K562 (cell line): Measurements from ENCODE around the gene COX7A1. TPM values are rescaled to one million over a fixed set of nuclear protein-coding genes. Genes with fewer than 3 reads are reported as not detected.

Experiments
- BRD4 ChIP-seq: fragments of 200-600 bp; sonication (generic); IDR thresholded peaks from 2 replicates; pipeline ENCODE4 v1.6.1; 2017; ENCODE audit warnings: inconsistent platforms
- DIDO1 ChIP-seq: fragments of 450-650 bp; IDR thresholded peaks from 2 replicates; pipeline ENCODE4 v1.6.1; 2016; ENCODE audit warnings: low read depth, missing biosample characterization, missing genetic modification characterization
- ETS2 ChIP-seq: IDR thresholded peaks from 2 replicates; pipeline ENCODE4 v1.6.1; 2016; ENCODE audit warnings: borderline replicate concordance, missing genetic modification characterization, mild to moderate bottlenecking, moderate library complexity, missing compliant biosample characterization; ENCODE audit not compliant: poor library complexity, severe bottlenecking
- GTF2E2 ChIP-seq: fragments of 200-800 bp; sonication (Bioruptor generic); IDR thresholded peaks from 2 replicates; pipeline ENCODE4 v1.6.1; 2016; ENCODE audit warnings: missing genetic modification characterization, missing compliant biosample characterization
- HDAC6 ChIP-seq: IDR thresholded peaks from 2 replicates; pipeline ENCODE4 v1.6.1; 2012; ENCODE audit warnings: low read depth, mild to moderate bottlenecking, control low read depth, inconsistent platforms, low read length, moderate library complexity
- KAT2B ChIP-seq: IDR thresholded peaks from one replicate; pipeline ENCODE4 v1.6.1; 2012; ENCODE audit warnings: low read depth, mild to moderate bottlenecking, control low read depth, inconsistent platforms, low read length, moderate library complexity
- KLF1 ChIP-seq: fragments of 450-650 bp; IDR thresholded peaks from 2 replicates; pipeline ENCODE4 v1.6.1; 2016; ENCODE audit warnings: missing genetic modification characterization, missing compliant biosample characterization
- MCM7 ChIP-seq, 2 experiments: fragments of 450-650 bp; IDR thresholded peaks; 2 replicates each; pipeline ENCODE4 v1.6.1; 2016 to 2018
- MYC ChIP-seq, 2 experiments: fragments of 250-450 bp in 1 of 2; sonication (Bioruptor Pico) in 1 of 2; IDR thresholded peaks; 2 replicates each; pipeline versions ENCODE4 v1.5.1 to v1.6.1; 2012 to 2021; ENCODE audit warnings: low read depth in 2 of 2, borderline replicate concordance in 1 of 2, improper control_type of control experiment in 1 of 2, low read length in 1 of 2, mild to moderate bottlenecking in 1 of 2, moderate library complexity in 1 of 2
- MYNN ChIP-seq, 2 experiments: sonication (generic); formaldehyde crosslinking in 1 of 2; IDR thresholded peaks; 2 replicates each; pipeline versions ENCODE4 v1.5.0 to v1.6.1; 2016 to 2020; ENCODE audit warnings: antibody characterized with exemption in 1 of 2, missing genetic modification reagents in 1 of 2
- NELFE ChIP-seq: IDR thresholded peaks from 2 replicates; pipeline ENCODE4 v1.6.1; 2011; ENCODE audit warnings: mild to moderate bottlenecking; ENCODE audit not compliant: insufficient read depth, insufficient read length
- NFXL1 ChIP-seq: fragments of 450-650 bp; formaldehyde crosslinking; IDR thresholded peaks from 2 replicates; pipeline ENCODE4 v1.4.0; 2021; ENCODE audit warnings: mild to moderate bottlenecking
- NRF1 ChIP-seq, 2 experiments: fragments of 450-650 bp; IDR thresholded peaks in 1 of 2; conservative IDR thresholded peaks in 1 of 2; 2 replicates each; pipeline ENCODE4 v1.6.1; 2014; ENCODE audit warnings: mild to moderate bottlenecking in 2 of 2
- POU5F1 ChIP-seq: fragments of 150-350 bp; IDR thresholded peaks from 2 replicates; pipeline ENCODE4 v1.6.1; 2014; ENCODE audit warnings: borderline replicate concordance, low read length, low read depth, mild to moderate bottlenecking; ENCODE audit not compliant: partially characterized antibody
- PRPF4 ChIP-seq: fragments of 200-400 bp; formaldehyde crosslinking; IDR thresholded peaks from one replicate; pipeline ENCODE4 v1.6.1; 2017; ENCODE audit warnings: low read length, low read depth, mild to moderate bottlenecking; ENCODE audit not compliant: insufficient read depth, poor library complexity, severe bottlenecking
- RCOR1 ChIP-seq, 2 experiments: IDR thresholded peaks; 2 replicates each; pipeline ENCODE4 v1.6.1; 2012; ENCODE audit warnings: low read depth in 2 of 2, low read length in 2 of 2, borderline replicate concordance in 1 of 2, improper control_type of control experiment in 1 of 2
- SP2 ChIP-seq: IDR thresholded peaks from 2 replicates; pipeline ENCODE4 v1.6.1; 2011; ENCODE audit warnings: mild to moderate bottlenecking, low read depth, low read length, moderate library complexity; ENCODE audit not compliant: poor library complexity, severe bottlenecking; ENCODE audit errors: extremely low read depth
- SRSF3 ChIP-seq: fragments of 200-400 bp; formaldehyde crosslinking; IDR thresholded peaks from 2 replicates; pipeline ENCODE4 v1.6.1; 2016; ENCODE audit warnings: mild to moderate bottlenecking, low read length, moderate library complexity; ENCODE audit not compliant: insufficient read depth
- ZFPM2 ChIP-seq: fragments of 250-450 bp; sonication (Bioruptor Pico); IDR thresholded peaks from 2 replicates; pipeline ENCODE4 v1.5.1; 2022; ENCODE audit warnings: mild to moderate bottlenecking
- ZNF124 ChIP-seq: sonication (generic); formaldehyde crosslinking; IDR thresholded peaks from 2 replicates; pipeline ENCODE4 v1.8.1; 2022; ENCODE audit warnings: missing genetic modification reagents
- ZNF134 ChIP-seq: fragments of 250-450 bp; sonication (Bioruptor Pico); conservative IDR thresholded peaks from 2 replicates; pipeline ENCODE4 v1.4.0; 2020
- ZNF184 ChIP-seq: sonication (generic); formaldehyde crosslinking; IDR thresholded peaks from 2 replicates; pipeline ENCODE4 v1.5.0; 2020; ENCODE audit warnings: missing genetic modification reagents
- ZNF347 ChIP-seq: fragments of 450-650 bp; formaldehyde crosslinking; IDR thresholded peaks from 2 replicates; pipeline ENCODE4 v1.4.0; 2020; ENCODE audit warnings: low read depth, mild to moderate bottlenecking, moderate library complexity
- ZNF668 ChIP-seq: fragments of 250-450 bp; sonication (Bioruptor Pico); IDR thresholded peaks from 2 replicates; pipeline ENCODE4 v1.8.0; 2022; ENCODE audit warnings: mild to moderate bottlenecking, inconsistent platforms
- polyA plus RNA-seq, 8 experiments: library from polyadenylated mRNA; depleted of rRNA in 4 of 8; stranded (reverse) in 5 of 8; unstranded in 3 of 8; fragments of >200 nt; fragmentation: Nextera tagmentation in 2 of 8; fragmentation: Illumina TruSeq in 1 of 8; extraction: Ambion mirVana in 2 of 8; extraction: Trizol in 1 of 8; gene quantifications; 2 replicates each; pipeline versions ENCODE4 v1.2.1 to v1.2.3, GENCODE V29; 2011 to 2014; ENCODE audit warnings: inconsistent platforms in 1 of 8, missing spikeins in 1 of 8
- total RNA-seq, 7 experiments: library from RNA; depleted of rRNA in 6 of 7; stranded (reverse); fragments of >200 nt in 6 of 7; fragmentation: Illumina TruSeq in 2 of 7; extraction: Trizol in 2 of 7; gene quantifications; 2 replicates each; pipeline versions ENCODE4 v1.2.1 to v1.2.3, GENCODE V29; 2011 to 2021; ENCODE audit warnings: low replicate concordance in 1 of 7
- TF ChIP-seq, protein P1 (sequence below): fragments of 450-650 bp; IDR thresholded peaks from 2 replicates; pipeline ENCODE4 v1.7.0; 2016; ENCODE audit warnings: borderline replicate concordance
- TF ChIP-seq, protein P2 (sequence below): fragments of 250-450 bp; sonication (Bioruptor Pico); IDR thresholded peaks from 2 replicates; pipeline ENCODE4 v1.5.0; 2021

COX7A1 gene
- total and polyA plus RNA-seq, 9 of the 15 experiments (the other 6 are each of a cell fraction or from before 2014, with no cell fraction given): 0.08 TPM; not detected in 8

DNA sequence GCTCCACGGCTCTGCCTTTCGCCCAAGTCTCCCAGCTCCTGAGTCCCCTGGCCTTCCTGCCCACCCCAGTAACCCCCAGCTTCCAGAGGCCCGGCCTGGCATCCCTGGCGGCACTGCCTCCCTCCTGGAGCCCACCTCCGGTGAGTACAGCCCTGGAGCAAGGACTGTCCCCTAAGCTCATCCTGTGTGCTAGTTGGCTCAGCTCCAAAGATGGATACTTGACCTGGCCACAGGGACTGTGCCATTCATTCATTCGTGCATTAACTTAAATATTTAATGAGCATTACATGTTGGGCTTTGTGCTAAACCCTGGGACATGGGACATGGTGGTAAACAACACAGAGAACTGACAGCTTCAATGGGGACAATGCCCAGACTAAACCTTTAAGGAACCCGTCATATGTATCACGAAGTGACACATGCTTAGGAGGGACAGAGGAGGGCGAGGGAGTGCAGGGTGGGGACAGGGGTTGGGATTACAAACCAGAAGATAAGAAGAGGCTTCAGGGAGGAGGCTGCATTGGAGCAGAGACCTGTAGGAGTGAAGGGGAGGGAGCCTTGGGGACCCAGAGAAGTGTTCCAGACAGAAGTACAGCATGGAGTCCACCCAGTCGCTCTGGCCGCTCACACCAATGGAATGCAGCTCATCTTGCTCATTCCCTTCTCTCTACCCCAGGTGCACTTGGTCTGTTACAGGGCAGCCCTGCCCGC is 48.2 kb downstream of the COX7A1 start (continued):
- TF ChIP-seq, protein P1, sequence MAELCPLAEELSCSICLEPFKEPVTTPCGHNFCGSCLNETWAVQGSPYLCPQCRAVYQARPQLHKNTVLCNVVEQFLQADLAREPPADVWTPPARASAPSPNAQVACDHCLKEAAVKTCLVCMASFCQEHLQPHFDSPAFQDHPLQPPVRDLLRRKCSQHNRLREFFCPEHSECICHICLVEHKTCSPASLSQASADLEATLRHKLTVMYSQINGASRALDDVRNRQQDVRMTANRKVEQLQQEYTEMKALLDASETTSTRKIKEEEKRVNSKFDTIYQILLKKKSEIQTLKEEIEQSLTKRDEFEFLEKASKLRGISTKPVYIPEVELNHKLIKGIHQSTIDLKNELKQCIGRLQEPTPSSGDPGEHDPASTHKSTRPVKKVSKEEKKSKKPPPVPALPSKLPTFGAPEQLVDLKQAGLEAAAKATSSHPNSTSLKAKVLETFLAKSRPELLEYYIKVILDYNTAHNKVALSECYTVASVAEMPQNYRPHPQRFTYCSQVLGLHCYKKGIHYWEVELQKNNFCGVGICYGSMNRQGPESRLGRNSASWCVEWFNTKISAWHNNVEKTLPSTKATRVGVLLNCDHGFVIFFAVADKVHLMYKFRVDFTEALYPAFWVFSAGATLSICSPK: no peak
- TF ChIP-seq MCM7 (IDR thresholded peaks at IDR 0.05) (no peak), MYNN (IDR thresholded peaks at IDR 0.05) (no peak), MYNN (CRISPR knock-in tag; IDR thresholded peaks at IDR 0.05) (no peak), NRF1 (conservative IDR thresholded peaks at IDR 0.05 in 1 of 2, IDR thresholded peaks at IDR 0.05 in 1 of 2) (peak; percentile 24 to 35; a peak in 1 of 4 replicates), ZNF134 (CRISPR knock-in tag) (no peak), SP2 (no peak), NFXL1 (CRISPR knock-in tag) (no peak), NELFE (no peak), ZNF184 (CRISPR knock-in tag) (no peak), ETS2 (tag) (no peak), ZFPM2 (CRISPR knock-in tag) (no peak), KLF1 (tag) (0 out of 2 replicates have a peak, but pooled peaks have one; percentile 43), POU5F1 (no peak), DIDO1 (tag) (no peak), ZNF124 (CRISPR knock-in tag) (no peak), BRD4 (no peak), SRSF3 (no peak), KAT2B (no peak), HDAC6 (no peak), PRPF4 (no peak), GTF2E2 (tag) (no peak), RCOR1 (IDR thresholded peaks at IDR 0.05; ENCODE audit: borderline replicate concordance in 1 of 2, low read depth in 2 of 2, low read length in 2 of 2) (peak in 1 of 2 experiments; percentile 76; a peak in 2 of 4 replicates), MYC (IDR thresholded peaks at IDR 0.05; ENCODE audit: low read depth, low read length) (peak; percentile 43), MYC (CRISPR knock-in tag; IDR thresholded peaks at IDR 0.05; ENCODE audit: borderline replicate concordance, low read depth) (no peak), ZNF347 (no peak), ZNF668 (CRISPR knock-in tag) (no peak)
- TF ChIP-seq, protein P2, sequence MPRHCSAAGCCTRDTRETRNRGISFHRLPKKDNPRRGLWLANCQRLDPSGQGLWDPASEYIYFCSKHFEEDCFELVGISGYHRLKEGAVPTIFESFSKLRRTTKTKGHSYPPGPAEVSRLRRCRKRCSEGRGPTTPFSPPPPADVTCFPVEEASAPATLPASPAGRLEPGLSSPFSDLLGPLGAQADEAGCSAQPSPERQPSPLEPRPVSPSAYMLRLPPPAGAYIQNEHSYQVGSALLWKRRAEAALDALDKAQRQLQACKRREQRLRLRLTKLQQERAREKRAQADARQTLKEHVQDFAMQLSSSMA (CRISPR knock-in tag): no peak
